ENCODE results near the gene CPVL.

Gene CPVL

GRCh38 chr7:28993371-28993770 lies 153.0 kb downstream of the CPVL start:
- H3K27ac ChIP-seq (ENCODE audit: low read length), result no peak overlapping the region
- H3K9me3 ChIP-seq (ENCODE audit: control insufficient read depth in 1 of 2, low read length in 2 of 2), result no peaks in the 10 kb centered on the region
- no peak overlapping the region for H3K4me3 ChIP-seq (ENCODE audit: low read depth in 1 of 2, low read length in 2 of 2)
- H3K4me1 ChIP-seq (ENCODE audit: control insufficient read depth in 1 of 2, insufficient read depth in 2 of 2, low read length in 2 of 2), result peaks cover 0 to 6% of the 10 kb centered on the region in 2 donors
- H3K36me3 ChIP-seq (ENCODE audit: control insufficient read depth in 1 of 2, insufficient read depth in 2 of 2, low read length in 2 of 2), result no peaks in the 10 kb centered on the region
- no peaks in the 10 kb centered on the region for H3K27me3 ChIP-seq (ENCODE audit: low read depth, low read length)

GRCh38 chr7:28992798-28993197 lies 153.5 kb downstream of the CPVL start:
- Histone ChIP-seq H3K4me3 (ENCODE audit: low read depth in 1 of 2, low read length in 2 of 2) (no peak overlapping the region), H3K4me1 (ENCODE audit: control insufficient read depth in 1 of 2, insufficient read depth in 2 of 2, low read length in 2 of 2) (peaks cover 0 to under 1% of the 10 kb centered on the region in 2 donors), H3K9me3 (ENCODE audit: control insufficient read depth in 1 of 2, low read length in 2 of 2) (no peaks in the 10 kb centered on the region), H3K27ac (ENCODE audit: low read length) (no peak overlapping the region), H3K36me3 (ENCODE audit: control insufficient read depth in 1 of 2, insufficient read depth in 2 of 2, low read length in 2 of 2) (no peaks in the 10 kb centered on the region), H3K27me3 (ENCODE audit: low read depth, low read length) (no peaks in the 10 kb centered on the region)

- Histone ChIP-seq H3K36me3 (ENCODE audit: control insufficient read depth in 1 of 2, insufficient read depth in 2 of 2, low read length in 2 of 2) (no peaks in the 10 kb centered on the region), H3K9me3 (ENCODE audit: control insufficient read depth in 1 of 2, low read length in 2 of 2) (no peaks in the 10 kb centered on the region), H3K27me3 (ENCODE audit: low read depth, low read length) (no peaks in the 10 kb centered on the region), H3K4me3 (ENCODE audit: low read depth in 1 of 2, low read length in 2 of 2) (no peak overlapping the region), H3K4me1 (ENCODE audit: control insufficient read depth in 1 of 2, insufficient read depth in 2 of 2, low read length in 2 of 2) (peaks cover 3 to 17% of the 10 kb centered on the region in 2 donors), H3K27ac (ENCODE audit: low read length) (no peak overlapping the region)
These were observed 156.0 kb downstream of the CPVL start for GRCh38 chr7:28990200-28990960.

GRCh38 chr7:28989211-28989980 lies 156.9 kb downstream of the CPVL start:
- H3K36me3 ChIP-seq (ENCODE audit: control insufficient read depth in 1 of 2, insufficient read depth in 2 of 2, low read length in 2 of 2), result no peaks in the 10 kb centered on the region
- H3K27me3 ChIP-seq (ENCODE audit: low read depth, low read length), result no peaks in the 10 kb centered on the region
- H3K9me3 ChIP-seq (ENCODE audit: control insufficient read depth in 1 of 2, low read length in 2 of 2), result no peaks in the 10 kb centered on the region
- H3K4me1 ChIP-seq (ENCODE audit: control insufficient read depth in 1 of 2, insufficient read depth in 2 of 2, low read length in 2 of 2), result peaks cover 6 to 23% of the 10 kb centered on the region in 2 donors
- H3K27ac ChIP-seq (ENCODE audit: low read length), result no peak overlapping the region
- H3K4me3 ChIP-seq (ENCODE audit: low read depth in 1 of 2, low read length in 2 of 2), result no peak overlapping the region

- no peaks in the 10 kb centered on the region for H3K27me3 ChIP-seq (ENCODE audit: low read depth, low read length)
- H3K9me3 ChIP-seq (ENCODE audit: control insufficient read depth in 1 of 2, low read length in 2 of 2), result no peaks in the 10 kb centered on the region
- peaks cover 6 to 28% of the 10 kb centered on the region in 2 donors for H3K4me1 ChIP-seq (ENCODE audit: control insufficient read depth in 1 of 2, insufficient read depth in 2 of 2, low read length in 2 of 2)
- H3K4me3 ChIP-seq (ENCODE audit: low read depth in 1 of 2, low read length in 2 of 2), result no peak overlapping the region
- H3K27ac ChIP-seq (ENCODE audit: low read length), result no peak overlapping the region
- no peaks in the 10 kb centered on the region for H3K36me3 ChIP-seq (ENCODE audit: control insufficient read depth in 1 of 2, insufficient read depth in 2 of 2, low read length in 2 of 2)
These were observed 157.5 kb downstream of the CPVL start for GRCh38 chr7:28988810-28989209.

- H3K27ac ChIP-seq (ENCODE audit: low read length), result no peak overlapping the region
- H3K9me3 ChIP-seq (ENCODE audit: control insufficient read depth in 1 of 2, low read length in 2 of 2), result no peaks in the 10 kb centered on the region
- no peaks in the 10 kb centered on the region for H3K36me3 ChIP-seq (ENCODE audit: control insufficient read depth in 1 of 2, insufficient read depth in 2 of 2, low read length in 2 of 2)
- no peaks in the 10 kb centered on the region for H3K27me3 ChIP-seq (ENCODE audit: low read depth, low read length)
- peaks cover 6 to 29% of the 10 kb centered on the region in 2 donors for H3K4me1 ChIP-seq (ENCODE audit: control insufficient read depth in 1 of 2, insufficient read depth in 2 of 2, low read length in 2 of 2)
- no peak overlapping the region for H3K4me3 ChIP-seq (ENCODE audit: low read depth in 1 of 2, low read length in 2 of 2)
These were observed 158.2 kb downstream of the CPVL start for GRCh38 chr7:28988091-28988490.

- peaks cover 6 to 29% of the 10 kb centered on the region in 2 donors for H3K4me1 ChIP-seq (ENCODE audit: control insufficient read depth in 1 of 2, insufficient read depth in 2 of 2, low read length in 2 of 2)
- no peak overlapping the region for H3K4me3 ChIP-seq (ENCODE audit: low read depth in 1 of 2, low read length in 2 of 2)
- H3K36me3 ChIP-seq (ENCODE audit: control insufficient read depth in 1 of 2, insufficient read depth in 2 of 2, low read length in 2 of 2), result no peaks in the 10 kb centered on the region
- no peaks in the 10 kb centered on the region for H3K9me3 ChIP-seq (ENCODE audit: control insufficient read depth in 1 of 2, low read length in 2 of 2)
- peak overlapping the region; percentile 33 for H3K27ac ChIP-seq (ENCODE audit: low read length)
- no peaks in the 10 kb centered on the region for H3K27me3 ChIP-seq (ENCODE audit: low read depth, low read length)
These were observed 159.6 kb downstream of the CPVL start for GRCh38 chr7:28986765-28987110.

- Histone ChIP-seq H3K4me1 (ENCODE audit: control insufficient read depth in 1 of 2, insufficient read depth in 2 of 2, low read length in 2 of 2) (peaks cover 6 to 29% of the 10 kb centered on the region in 2 donors), H3K9me3 (ENCODE audit: control insufficient read depth in 1 of 2, low read length in 2 of 2) (no peaks in the 10 kb centered on the region), H3K4me3 (ENCODE audit: low read depth in 1 of 2, low read length in 2 of 2) (no peak overlapping the region), H3K27me3 (ENCODE audit: low read depth, low read length) (no peaks in the 10 kb centered on the region), H3K36me3 (ENCODE audit: control insufficient read depth in 1 of 2, insufficient read depth in 2 of 2, low read length in 2 of 2) (no peaks in the 10 kb centered on the region), H3K27ac (ENCODE audit: low read length) (peak overlapping the region; percentile 33)
These were observed 160.1 kb downstream of the CPVL start for GRCh38 chr7:28986028-28986764.

- Histone ChIP-seq H3K36me3 (ENCODE audit: control insufficient read depth in 1 of 2, insufficient read depth in 2 of 2, low read length in 2 of 2) (no peaks in the 10 kb centered on the region), H3K4me3 (ENCODE audit: low read depth in 1 of 2, low read length in 2 of 2) (no peak overlapping the region), H3K27me3 (ENCODE audit: low read depth, low read length) (no peaks in the 10 kb centered on the region), H3K9me3 (ENCODE audit: control insufficient read depth in 1 of 2, low read length in 2 of 2) (no peaks in the 10 kb centered on the region), H3K27ac (ENCODE audit: low read length) (no peak overlapping the region), H3K4me1 (ENCODE audit: control insufficient read depth in 1 of 2, insufficient read depth in 2 of 2, low read length in 2 of 2) (peaks cover 6 to 29% of the 10 kb centered on the region in 2 donors)
These were observed 161.7 kb downstream of the CPVL start for GRCh38 chr7:28984631-28985030.

GRCh38 chr7:28984217-28984616 lies 162.1 kb downstream of the CPVL start:
- Histone ChIP-seq H3K4me1 (ENCODE audit: control insufficient read depth in 1 of 2, insufficient read depth in 2 of 2, low read length in 2 of 2) (peaks cover 6 to 29% of the 10 kb centered on the region in 2 donors), H3K27ac (ENCODE audit: low read length) (no peak overlapping the region), H3K9me3 (ENCODE audit: control insufficient read depth in 1 of 2, low read length in 2 of 2) (no peaks in the 10 kb centered on the region), H3K27me3 (ENCODE audit: low read depth, low read length) (no peaks in the 10 kb centered on the region), H3K36me3 (ENCODE audit: control insufficient read depth in 1 of 2, insufficient read depth in 2 of 2, low read length in 2 of 2) (no peaks in the 10 kb centered on the region), H3K4me3 (ENCODE audit: low read depth in 1 of 2, low read length in 2 of 2) (no peak overlapping the region)

Measured in muscle layer of duodenum (tissue), 2 donors.